ENCODE results near the gene VASH1. TPM values are rescaled to one million over a fixed set of nuclear protein-coding genes. Genes with fewer than 3 reads are reported as not detected.

VASH1 gene
- polyA plus RNA-seq, 1 of the 3 experiments (the other 2 are of a cell fraction) = 4.9 TPM

- TF ChIP-seq MXI1 (IDR thresholded peaks at IDR 0.05; ENCODE audit: low read depth, low read length) = no peak
- no peak for TF ChIP-seq EP300 (IDR thresholded peaks at IDR 0.05; ENCODE audit: borderline replicate concordance in 1 of 2, low read depth in 1 of 2, low read length in 1 of 2)
- no peak for TF ChIP-seq EZH2phosphoT487 (IDR thresholded peaks at IDR 0.05; ENCODE audit: borderline replicate concordance, low read depth)
- TF ChIP-seq USF1 (IDR thresholded peaks at IDR 0.05; ENCODE audit: borderline replicate concordance, low read depth) = no peak
- TF ChIP-seq TCF12 (IDR thresholded peaks at IDR 0.05) = no peak
- TF ChIP-seq FOSL2 (IDR thresholded peaks at IDR 0.05; ENCODE audit: borderline replicate concordance, low read depth) = no peak
- no peak for TF ChIP-seq RFX5 (IDR thresholded peaks at IDR 0.05; ENCODE audit: low read length)
- no peak for TF ChIP-seq RXRA (IDR thresholded peaks at IDR 0.05; ENCODE audit: borderline replicate concordance, low read depth)
- no peak for TF ChIP-seq POLR2AphosphoS5 (IDR thresholded peaks at IDR 0.05; ENCODE audit: low read depth, low read length)
- TF ChIP-seq MEF2A (IDR thresholded peaks at IDR 0.05; ENCODE audit: borderline replicate concordance, low read depth) = no peak
- TF ChIP-seq FOXM1 (IDR thresholded peaks at IDR 0.05; ENCODE audit: low read depth) = no peak
Observed at GRCh38 chr14:76776428-76777251, 15.4 kb downstream of the VASH1 start.

GRCh38 chr14:76777721-76778120, 16.5 kb downstream of the VASH1 start:
- Histone ChIP-seq H3K4me3 (ENCODE audit: low read depth in 2 of 2, low read length in 1 of 2) (no peak overlapping the region), H3F3A (replicated peaks; ENCODE audit: insufficient read depth) (no peaks in the 10 kb centered on the region), H3K27ac (ENCODE audit: low read depth in 2 of 2, low read length in 1 of 2) (no peak overlapping the region), H3K4me1 (ENCODE audit: control insufficient read depth in 1 of 2, insufficient read depth in 2 of 2, low read depth in 1 of 2, low read length in 1 of 2) (peaks cover 26 to 58% of the 10 kb centered on the region in 2 experiments), H3K9me2 (no peaks in the 10 kb centered on the region), H3K4me2 (no peak overlapping the region), H3K27me3 (ENCODE audit: insufficient read depth) (no peaks in the 10 kb centered on the region), H3K36me3 (replicated peaks in 1 of 2; ENCODE audit: control insufficient read depth in 1 of 2, insufficient read depth in 2 of 2, low read length in 1 of 2) (peaks cover 0 to 12% of the 10 kb centered on the region in 2 experiments), H4K20me1 (ENCODE audit: insufficient read depth) (no peaks in the 10 kb centered on the region), H2AFZ (ENCODE audit: low read depth) (no peak overlapping the region), H3K9me3 (no peaks in the 10 kb centered on the region), H3K9ac (no peak overlapping the region), H3K79me2 (ENCODE audit: insufficient read depth) (no peaks in the 10 kb centered on the region)
- CTCF ChIA-PET = no interaction called here
- POLR2A ChIA-PET = no interaction called here
- 95% methylated on average over 7 of the region's 9 CpGs for WGBS (ENCODE audit: low lambda C conversion rate)
- DNase-seq = no peak
- no peak for TF ChIP-seq REST (IDR thresholded peaks at IDR 0.05; ENCODE audit: low read depth, low read length)
- no peak for TF ChIP-seq GABPA (IDR thresholded peaks at IDR 0.05; ENCODE audit: low read depth)
- no peak for TF ChIP-seq SIN3A (IDR thresholded peaks at IDR 0.05; ENCODE audit: borderline replicate concordance, low read depth, low read length)
- no peak for TF ChIP-seq YY1 (IDR thresholded peaks at IDR 0.05; ENCODE audit: low read depth)
- no peak for TF ChIP-seq TEAD4 (IDR thresholded peaks at IDR 0.05; ENCODE audit: borderline replicate concordance, insufficient read depth)
- no peak for TF ChIP-seq FOXJ3 (CRISPR knock-in tag; IDR thresholded peaks at IDR 0.05)

More at GRCh38 chr14:76776428-76777251, 15.4 kb downstream of the VASH1 start:
- H3K9me3 ChIP-seq = no peaks in the 10 kb centered on the region
- H3F3A ChIP-seq (replicated peaks; ENCODE audit: insufficient read depth) = no peaks in the 10 kb centered on the region
- CTCF ChIA-PET = interaction anchor here (0.9 to 2.5 kb wide), 4 partner anchors 9 to 726 kb away, joined by 3 to 14 read pairs (median 6); no protein-coding TSS in a partner anchor
- 94% methylated on average over 4 of the region's 10 CpGs for WGBS (ENCODE audit: low lambda C conversion rate)
- no peaks in the 10 kb centered on the region for H3K27me3 ChIP-seq (ENCODE audit: insufficient read depth)
- no peak overlapping the region for H2AFZ ChIP-seq (ENCODE audit: low read depth)
- no peaks in the 10 kb centered on the region for H4K20me1 ChIP-seq (ENCODE audit: insufficient read depth)
- no peak for DNase-seq
- no peak overlapping the region for H3K4me2 ChIP-seq
- H3K9ac ChIP-seq = no peak overlapping the region
- H3K79me2 ChIP-seq (ENCODE audit: insufficient read depth) = no peaks in the 10 kb centered on the region
- H3K36me3 ChIP-seq (replicated peaks in 1 of 2; ENCODE audit: control insufficient read depth in 1 of 2, insufficient read depth in 2 of 2, low read length in 1 of 2) = peaks cover 0 to 2% of the 10 kb centered on the region in 2 experiments
- POLR2A ChIA-PET = interaction anchor here (0.5 to 0.6 kb wide), 2 partner anchors 12 to 158 kb away, joined by 3 read pairs; no protein-coding TSS in a partner anchor
- peaks cover 26 to 54% of the 10 kb centered on the region in 2 experiments for H3K4me1 ChIP-seq (ENCODE audit: control insufficient read depth in 1 of 2, insufficient read depth in 2 of 2, low read depth in 1 of 2, low read length in 1 of 2)
- H3K4me3 ChIP-seq (ENCODE audit: low read depth in 2 of 2, low read length in 1 of 2) = no peak overlapping the region
- H3K9me2 ChIP-seq = no peaks in the 10 kb centered on the region
- H3K27ac ChIP-seq (ENCODE audit: low read depth in 2 of 2, low read length in 1 of 2) = no peak overlapping the region; a peak in 1 of 4 replicates

Data from SK-N-SH (cell line).